SK-N-SH (cell line): Measurements from ENCODE around the gene PDE2A. TPM values are rescaled to one million over a fixed set of nuclear protein-coding genes. Genes with fewer than 3 reads are reported as not detected.

Experiments used
- CTCF ChIA-PET: fragments of 300-600, 350-600 bp; formaldehyde crosslinking; extraction: SDS; loops from one replicate; lab custom pipeline; 2021; lab: Yijun Ruan, JAX
- POLR2A ChIA-PET: fragments of 350-600 bp; sonication (Branson Sonifier 250); formaldehyde crosslinking; extraction: SDS; loops from one replicate; lab custom pipeline; 2020; ENCODE audit warnings: antibody characterized with exemption, inconsistent platforms; lab: Yijun Ruan, JAX
- DNase-seq: peaks from one replicate; pipeline ENCODE4 v3.0.0; 2012
- H2AFZ ChIP-seq: fragments of 200-600 bp; sonication (generic); 2 replicates; pipeline ENCODE4 v1.8.1; 2016; ENCODE audit warnings: antibody characterized with exemption, mild to moderate bottlenecking, low read depth
- H3F3A ChIP-seq: fragments of 200-600 bp; sonication (generic); replicated peaks from 2 replicates; pipeline ENCODE3; 2016; ENCODE audit warnings: antibody characterized with exemption, mild to moderate bottlenecking; ENCODE audit not compliant: insufficient read depth
- H3K27ac ChIP-seq, 2 experiments: fragments of 200-500 bp in 1 of 2; fragments of 200-600 bp in 1 of 2; sonication (Bioruptor generic) in 1 of 2; sonication (generic), shearing (Covaris generic) in 1 of 2; 2 replicates each; pipeline versions ENCODE4 v1.5.1 to v1.6.1; 2014 to 2016; ENCODE audit warnings: low read depth in 2 of 2, inconsistent platforms in 1 of 2, low read length in 1 of 2, mild to moderate bottlenecking in 1 of 2, mixed read lengths in 1 of 2
- H3K27me3 ChIP-seq: fragments of 200-600 bp; sonication (generic), shearing (Covaris generic); 2 replicates; pipeline ENCODE4 v1.6.1; 2016; ENCODE audit warnings: mixed run types; ENCODE audit not compliant: insufficient read depth
- H3K36me3 ChIP-seq, 2 experiments: fragments of 200-500 bp in 1 of 2; fragments of 200-600 bp in 1 of 2; sonication (Bioruptor generic) in 1 of 2; sonication (generic) in 1 of 2; replicated peaks in 1 of 2; 2 replicates each; pipeline versions ENCODE3 to v1.5.1; 2014 to 2016; ENCODE audit warnings: low read length in 1 of 2, mild to moderate bottlenecking in 1 of 2; ENCODE audit not compliant: insufficient read depth in 2 of 2, control insufficient read depth in 1 of 2
- H3K4me1 ChIP-seq, 2 experiments: fragments of 200-500 bp in 1 of 2; fragments of 200-600 bp in 1 of 2; sonication (Bioruptor generic) in 1 of 2; sonication (generic), shearing (Covaris generic) in 1 of 2; 2 replicates each; pipeline versions ENCODE4 v1.5.1 to v1.6.1; 2014 to 2016; ENCODE audit warnings: low read depth in 1 of 2, low read length in 1 of 2, mixed run types in 1 of 2; ENCODE audit not compliant: insufficient read depth in 2 of 2, control insufficient read depth in 1 of 2
- H3K4me2 ChIP-seq: fragments of 200-600 bp; sonication (generic), shearing (Covaris generic); 2 replicates; pipeline ENCODE4 v1.6.1; 2017; ENCODE audit warnings: mixed run types
- H3K4me3 ChIP-seq, 2 experiments: fragments of 200-500 bp in 1 of 2; fragments of 200-600 bp in 1 of 2; sonication (Bioruptor generic) in 1 of 2; sonication (generic), shearing (Covaris generic) in 1 of 2; 2 replicates each; pipeline versions ENCODE4 v1.5.1 to v1.8.1; 2014 to 2016; ENCODE audit warnings: low read depth in 2 of 2, inconsistent platforms in 1 of 2, low read length in 1 of 2, mild to moderate bottlenecking in 1 of 2, mixed read lengths in 1 of 2, moderate library complexity in 1 of 2
- H3K79me2 ChIP-seq: fragments of 200-600 bp; sonication (generic); 2 replicates; pipeline ENCODE4 v1.8.1; 2017; ENCODE audit warnings: mild to moderate bottlenecking; ENCODE audit not compliant: insufficient read depth
- H3K9ac ChIP-seq: fragments of 200-600 bp; sonication (generic); 2 replicates; pipeline ENCODE4 v1.6.1; 2017; ENCODE audit warnings: mixed run types
- H3K9me2 ChIP-seq: fragments of 200-600 bp; sonication (generic); 2 replicates; pipeline ENCODE4 v1.6.1; 2017; ENCODE audit warnings: mixed run types
- H3K9me3 ChIP-seq: fragments of 200-600 bp; sonication (generic); 2 replicates; pipeline ENCODE4 v1.6.1; 2017; ENCODE audit warnings: mixed run types, mild to moderate bottlenecking, moderate library complexity
- H4K20me1 ChIP-seq: fragments of 200-600 bp; sonication (generic); 2 replicates; pipeline ENCODE4 v1.6.1; 2017; ENCODE audit warnings: mild to moderate bottlenecking, mixed run types; ENCODE audit not compliant: insufficient read depth
- CTCF ChIP-seq: fragments of 200-600 bp; sonication (generic); IDR thresholded peaks from 2 replicates; pipeline ENCODE4 v1.6.1; 2017; ENCODE audit warnings: antibody characterized with exemption, mild to moderate bottlenecking, moderate library complexity
- FOSL2 ChIP-seq: IDR thresholded peaks from 2 replicates; pipeline ENCODE4 v1.4.0; 2012; ENCODE audit warnings: low read depth, mild to moderate bottlenecking, moderate library complexity, borderline replicate concordance
- FOXJ3 ChIP-seq: sonication (generic); formaldehyde crosslinking; IDR thresholded peaks from 2 replicates; pipeline ENCODE4 v1.5.1; 2020; ENCODE audit warnings: mild to moderate bottlenecking, missing genetic modification reagents
- FOXM1 ChIP-seq: IDR thresholded peaks from 2 replicates; pipeline ENCODE4 v1.4.0; 2012; ENCODE audit warnings: low read depth, mild to moderate bottlenecking
- MAX ChIP-seq: IDR thresholded peaks from 2 replicates; pipeline ENCODE4 v1.4.0; 2012; ENCODE audit warnings: low read depth
- NFIC ChIP-seq: IDR thresholded peaks from 2 replicates; pipeline ENCODE4 v1.4.0; 2012; ENCODE audit warnings: borderline replicate concordance
- RAD21 ChIP-seq: IDR thresholded peaks from 2 replicates; pipeline ENCODE4 v1.6.1; 2012; ENCODE audit warnings: mild to moderate bottlenecking, low read length
- REST ChIP-seq: IDR thresholded peaks from 2 replicates; pipeline ENCODE4 v1.6.1; 2012; ENCODE audit warnings: mild to moderate bottlenecking, low read depth, low read length, moderate library complexity
- RXRA ChIP-seq: IDR thresholded peaks from 2 replicates; pipeline ENCODE4 v1.4.0; 2012; ENCODE audit warnings: low read depth, mild to moderate bottlenecking, borderline replicate concordance
- SIN3A ChIP-seq: IDR thresholded peaks from 2 replicates; pipeline ENCODE4 v1.6.1; 2012; ENCODE audit warnings: low read depth, mild to moderate bottlenecking, low read length, moderate library complexity, borderline replicate concordance
- TAF1 ChIP-seq: IDR thresholded peaks from 2 replicates; pipeline ENCODE4 v1.6.1; 2012; ENCODE audit warnings: low read depth, mild to moderate bottlenecking, low read length, moderate library complexity, borderline replicate concordance
- USF1 ChIP-seq: IDR thresholded peaks from 2 replicates; pipeline ENCODE4 v1.4.0; 2012; ENCODE audit warnings: low read depth, borderline replicate concordance
- WGBS: methylation state at CpG from one replicate; pipeline ENCODE4 v1.1.6; 2017; ENCODE audit warnings: low lambda C conversion rate; 5-methylcytosine and 5-hydroxymethylcytosine counted together
- polyA plus RNA-seq, 3 experiments: library from polyadenylated mRNA; depleted of rRNA; stranded (reverse); fragments of >200 nt; gene quantifications; 2 replicates each; pipeline ENCODE4 v1.2.3, GENCODE V29; 2012

PDE2A gene
- polyA plus RNA-seq, 1 of the 3 experiments (the other 2 are of a cell fraction): 0.43 TPM

- Histone ChIP-seq H3F3A (no peaks in the 10 kb centered on the region), H3K9ac (no peak overlapping the region), H2AFZ (no peak overlapping the region), H3K4me3 (no peak overlapping the region), H3K9me3 (no peaks in the 10 kb centered on the region), H3K27ac (no peak overlapping the region), H3K36me3 (no peaks in the 10 kb centered on the region), H3K4me2 (no peak overlapping the region), H3K9me2 (no peaks in the 10 kb centered on the region), H3K4me1 (peaks cover 0 to 52% of the 10 kb centered on the region in 2 experiments; a peak in 1 of 4 replicates), H3K27me3 (peaks cover 8% of the 10 kb centered on the region; the same call in 1 of the 2 replicates), H4K20me1 (no peaks in the 10 kb centered on the region), H3K79me2 (no peaks in the 10 kb centered on the region)
- POLR2A ChIA-PET: no interaction called here
- no peak for DNase-seq
- WGBS: 18% methylated on average over 2 of the region's 4 CpGs
- TF ChIP-seq FOSL2 (no peak), REST (no peak), USF1 (no peak), MAX (no peak), RXRA (no peak), FOXM1 (no peak), NFIC (no peak), CTCF (no peak), RAD21 (no peak), FOXJ3 (CRISPR knock-in tag) (no peak), TAF1 (no peak), SIN3A (no peak)
- CTCF ChIA-PET: interaction anchor here (1.0 to 1.6 kb wide), 3 partner anchors 18 to 67 kb away, joined by 3 to 6 read pairs (median 3); no protein-coding TSS in a partner anchor
Measured at GRCh38 chr11:72616655-72617054, 57.6 kb downstream of the PDE2A start.
